IPS-18a (cell line): ENCODE data around the gene GRIP1.

Experiments
- H3K27ac ChIP-seq: one replicate; pipeline ENCODE4 v1.5.1; 2013; ENCODE audit warnings: low read length
- H3K27me3 ChIP-seq: one replicate; pipeline ENCODE4 v1.6.1; 2013; ENCODE audit warnings: mild to moderate bottlenecking, low read length; ENCODE audit not compliant: control insufficient read depth, insufficient read depth
- H3K36me3 ChIP-seq: one replicate; pipeline ENCODE4 v1.6.1; 2013; ENCODE audit warnings: low read depth, low read length; ENCODE audit not compliant: control insufficient read depth
- H3K4me1 ChIP-seq: one replicate; pipeline ENCODE4 v1.6.1; 2013; ENCODE audit warnings: low read depth, low read length; ENCODE audit not compliant: control insufficient read depth
- H3K4me3 ChIP-seq: one replicate; pipeline ENCODE4 v1.5.1; 2013; ENCODE audit warnings: low read length
- H3K9ac ChIP-seq: one replicate; pipeline ENCODE4 v1.6.1; 2013; ENCODE audit warnings: mild to moderate bottlenecking, low read length, moderate library complexity
- H3K9me3 ChIP-seq: one replicate; pipeline ENCODE4 v1.6.1; 2013; ENCODE audit warnings: low read depth, low read length; ENCODE audit not compliant: control insufficient read depth

Gene GRIP1

GRCh38 chr12:66587912-66588311 is 91.0 kb downstream of the GRIP1 start:
- Histone ChIP-seq H3K27ac (no peak overlapping the region), H3K27me3 (no peaks in the 10 kb centered on the region), H3K36me3 (no peaks in the 10 kb centered on the region), H3K4me1 (peaks cover 11% of the 10 kb centered on the region), H3K9ac (no peak overlapping the region), H3K9me3 (no peaks in the 10 kb centered on the region), H3K4me3 (no peak overlapping the region)

- H3K36me3 ChIP-seq = no peaks in the 10 kb centered on the region
- no peak overlapping the region for H3K9ac ChIP-seq
- peaks cover 7% of the 10 kb centered on the region for H3K4me1 ChIP-seq
- no peaks in the 10 kb centered on the region for H3K9me3 ChIP-seq
- no peaks in the 10 kb centered on the region for H3K27me3 ChIP-seq
- H3K4me3 ChIP-seq = no peak overlapping the region
- no peak overlapping the region for H3K27ac ChIP-seq
Measured at GRCh38 chr12:66584673-66585072, 94.2 kb downstream of the GRIP1 start.

GRCh38 chr12:66573605-66574004 is 105.3 kb downstream of the GRIP1 start:
- H3K4me3 ChIP-seq = no peak overlapping the region
- H3K36me3 ChIP-seq = no peaks in the 10 kb centered on the region
- H3K9me3 ChIP-seq = no peaks in the 10 kb centered on the region
- H3K4me1 ChIP-seq = no peaks in the 10 kb centered on the region
- no peak overlapping the region for H3K27ac ChIP-seq
- no peaks in the 10 kb centered on the region for H3K27me3 ChIP-seq
- no peak overlapping the region for H3K9ac ChIP-seq

- H3K4me3 ChIP-seq = no peak overlapping the region
- no peak overlapping the region for H3K9ac ChIP-seq
- H3K27ac ChIP-seq = no peak overlapping the region
- H3K9me3 ChIP-seq = no peaks in the 10 kb centered on the region
- H3K27me3 ChIP-seq = no peaks in the 10 kb centered on the region
- no peaks in the 10 kb centered on the region for H3K4me1 ChIP-seq
- no peaks in the 10 kb centered on the region for H3K36me3 ChIP-seq
Measured at GRCh38 chr12:66572845-66573244, 106.0 kb downstream of the GRIP1 start.

GRCh38 chr12:66571361-66571915 is 107.4 kb downstream of the GRIP1 start:
- no peaks in the 10 kb centered on the region for H3K9me3 ChIP-seq
- H3K4me3 ChIP-seq = no peak overlapping the region
- no peak overlapping the region for H3K27ac ChIP-seq
- H3K27me3 ChIP-seq = no peaks in the 10 kb centered on the region
- no peaks in the 10 kb centered on the region for H3K4me1 ChIP-seq
- H3K9ac ChIP-seq = no peak overlapping the region
- no peaks in the 10 kb centered on the region for H3K36me3 ChIP-seq

- Histone ChIP-seq H3K9me3 (peaks cover 6% of the 10 kb centered on the region), H3K4me1 (no peaks in the 10 kb centered on the region), H3K9ac (no peak overlapping the region), H3K4me3 (no peak overlapping the region), H3K27me3 (no peaks in the 10 kb centered on the region), H3K36me3 (no peaks in the 10 kb centered on the region), H3K27ac (no peak overlapping the region)
Measured at GRCh38 chr12:66563220-66563619, 115.7 kb downstream of the GRIP1 start.

GRCh38 chr12:66555113-66555512 is 123.8 kb downstream of the GRIP1 start:
- Histone ChIP-seq H3K36me3 (no peaks in the 10 kb centered on the region), H3K9ac (no peak overlapping the region), H3K4me3 (no peak overlapping the region), H3K9me3 (no peaks in the 10 kb centered on the region), H3K27ac (no peak overlapping the region), H3K27me3 (no peaks in the 10 kb centered on the region), H3K4me1 (no peaks in the 10 kb centered on the region)

GRCh38 chr12:66552716-66553115 is 126.2 kb downstream of the GRIP1 start:
- Histone ChIP-seq H3K9ac (no peak overlapping the region), H3K4me3 (no peak overlapping the region), H3K27me3 (no peaks in the 10 kb centered on the region), H3K36me3 (no peaks in the 10 kb centered on the region), H3K9me3 (no peaks in the 10 kb centered on the region), H3K27ac (no peak overlapping the region), H3K4me1 (no peaks in the 10 kb centered on the region)

GRCh38 chr12:66550626-66551025 is 128.2 kb downstream of the GRIP1 start:
- no peaks in the 10 kb centered on the region for H3K4me1 ChIP-seq

GRCh38 chr12:66549050-66549389 is 129.9 kb downstream of the GRIP1 start:
- Histone ChIP-seq H3K9me3 (no peaks in the 10 kb centered on the region), H3K9ac (no peak overlapping the region), H3K36me3 (no peaks in the 10 kb centered on the region), H3K27me3 (no peaks in the 10 kb centered on the region), H3K27ac (no peak overlapping the region), H3K4me3 (no peak overlapping the region), H3K4me1 (no peaks in the 10 kb centered on the region)

More at GRCh38 chr12:66550626-66551025, 128.2 kb downstream of the GRIP1 start:
- Histone ChIP-seq H3K4me3 (no peak overlapping the region), H3K36me3 (no peaks in the 10 kb centered on the region), H3K27me3 (no peaks in the 10 kb centered on the region), H3K27ac (no peak overlapping the region), H3K9ac (no peak overlapping the region), H3K9me3 (no peaks in the 10 kb centered on the region)

- H3K36me3 ChIP-seq = no peaks in the 10 kb centered on the region
- H3K27me3 ChIP-seq = no peaks in the 10 kb centered on the region
- no peak overlapping the region for H3K27ac ChIP-seq
- H3K4me3 ChIP-seq = no peak overlapping the region
- no peak overlapping the region for H3K9ac ChIP-seq
- H3K9me3 ChIP-seq = no peaks in the 10 kb centered on the region
- H3K4me1 ChIP-seq = no peaks in the 10 kb centered on the region
Measured at GRCh38 chr12:66548338-66549049, 130.4 kb downstream of the GRIP1 start.

- no peaks in the 10 kb centered on the region for H3K4me1 ChIP-seq
- H3K4me3 ChIP-seq = no peak overlapping the region
- H3K36me3 ChIP-seq = no peaks in the 10 kb centered on the region
- H3K9me3 ChIP-seq = no peaks in the 10 kb centered on the region
- H3K9ac ChIP-seq = no peak overlapping the region
- H3K27me3 ChIP-seq = no peaks in the 10 kb centered on the region
- no peak overlapping the region for H3K27ac ChIP-seq
Measured at GRCh38 chr12:66541426-66541825, 137.4 kb downstream of the GRIP1 start.
